Vagina (tissue), 2 donors: ENCODE data around the gene WNT7A. TPM values are rescaled to one million over a fixed set of nuclear protein-coding genes. Genes with fewer than 3 reads are reported as not detected.

ENCODE experiments used
- DNase-seq, 2 donors: peaks; one replicate each; pipeline ENCODE4 v3.0.0-alpha.2; 2017; ENCODE audit errors: extremely low spot score in 2 of 2
- H3K27ac ChIP-seq: fragments of 200-600 bp; sonication (generic); one replicate; pipeline ENCODE4 v1.5.1; 2019
- H3K27me3 ChIP-seq: fragments of 200-600 bp; sonication (generic); one replicate; pipeline ENCODE4 v1.5.1; 2019
- H3K36me3 ChIP-seq, 2 donors: fragments of 200-600 bp; sonication (generic); one replicate each; pipeline ENCODE4 v1.5.1; 2017 to 2019
- H3K4me1 ChIP-seq: fragments of 200-600 bp; sonication (generic); one replicate; pipeline ENCODE4 v1.5.1; 2019
- H3K4me3 ChIP-seq, 2 donors: fragments of 200-600 bp; sonication (generic); 1 replicate in 1 of 2; 2 replicates in 1 of 2; pipeline ENCODE4 v1.5.1; 2016 to 2019
- H3K9me3 ChIP-seq: fragments of 200-600 bp; sonication (generic); one replicate; pipeline ENCODE4 v1.5.1; 2019
- CTCF ChIP-seq, 3 experiments: fragments of 450-650 bp in 2 of 3; fragments of 200-600 bp in 1 of 3; sonication (generic) in 1 of 3; IDR thresholded peaks; one replicate each; pipeline ENCODE4 v1.5.1; 2017 to 2019; ENCODE audit warnings: antibody characterized with exemption in 3 of 3, mild to moderate bottlenecking in 2 of 3, moderate library complexity in 2 of 3
- POLR2A ChIP-seq, 2 donors: fragments of 450-650 bp; IDR thresholded peaks; one replicate each; pipeline ENCODE4 v1.6.1; 2017; ENCODE audit warnings: antibody characterized with exemption in 2 of 2, mild to moderate bottlenecking in 2 of 2, moderate library complexity in 2 of 2
- POLR2AphosphoS5 ChIP-seq, 2 donors: sonication (generic); formaldehyde crosslinking; IDR thresholded peaks; one replicate each; pipeline ENCODE4 v1.9.0; 2017; ENCODE audit warnings: antibody characterized with exemption in 2 of 2, mild to moderate bottlenecking in 2 of 2, low read depth in 1 of 2; ENCODE audit not compliant: insufficient read depth in 1 of 2
- intact Hi-C: fragments of 100-400 bp; cut with DNase I; formaldehyde crosslinking; loops from one replicate; pipeline ENCODE4 v1.15.1; 2023
- total RNA-seq: library from RNA; depleted of rRNA; stranded (reverse); fragments of >200 nt; gene quantifications from one replicate; pipeline ENCODE4 v1.2.3, GENCODE V29; 2016

Gene WNT7A
- total RNA-seq, 1 donor from 2014 or later = not detected

- Histone ChIP-seq H3K36me3 (no peaks in the 10 kb centered on the region), H3K9me3 (no peaks in the 10 kb centered on the region), H3K4me3 (no peak overlapping the region), H3K27me3 (no peaks in the 10 kb centered on the region), H3K27ac (no peak overlapping the region), H3K4me1 (no peaks in the 10 kb centered on the region)
- no peak for TF ChIP-seq POLR2AphosphoS5 (IDR thresholded peaks at IDR 0.05; ENCODE audit: insufficient read depth in 1 of 2, low read depth in 1 of 2)
- TF ChIP-seq POLR2A (IDR thresholded peaks at IDR 0.05) = no peak
- no peak for TF ChIP-seq CTCF (IDR thresholded peaks at IDR 0.05)
- intact Hi-C loops = no loop called here
- DNase-seq = no peak
Measured at GRCh38 chr3:13788522-13789424, 91.1 kb downstream of the WNT7A start.

GRCh38 chr3:13787533-13788132 lies 92.2 kb downstream of the WNT7A start:
- no peak for DNase-seq
- no peak overlapping the region for H3K4me3 ChIP-seq
- H3K36me3 ChIP-seq = no peaks in the 10 kb centered on the region
- intact Hi-C loops = no loop called here
- no peaks in the 10 kb centered on the region for H3K9me3 ChIP-seq
- no peaks in the 10 kb centered on the region for H3K4me1 ChIP-seq
- no peak for TF ChIP-seq POLR2A (IDR thresholded peaks at IDR 0.05)
- no peak for TF ChIP-seq POLR2AphosphoS5 (IDR thresholded peaks at IDR 0.05; ENCODE audit: insufficient read depth in 1 of 2, low read depth in 1 of 2)
- TF ChIP-seq CTCF (IDR thresholded peaks at IDR 0.05) = no peak
- no peak overlapping the region for H3K27ac ChIP-seq
- no peaks in the 10 kb centered on the region for H3K27me3 ChIP-seq

GRCh38 chr3:13786811-13787210 lies 93.1 kb downstream of the WNT7A start:
- H3K4me1 ChIP-seq = no peaks in the 10 kb centered on the region
- DNase-seq = no peak
- intact Hi-C loops = no loop called here
- no peaks in the 10 kb centered on the region for H3K9me3 ChIP-seq
- H3K4me3 ChIP-seq = no peak overlapping the region
- H3K36me3 ChIP-seq = no peaks in the 10 kb centered on the region
- TF ChIP-seq POLR2AphosphoS5 (IDR thresholded peaks at IDR 0.05; ENCODE audit: insufficient read depth in 1 of 2, low read depth in 1 of 2) = no peak
- no peak for TF ChIP-seq CTCF (IDR thresholded peaks at IDR 0.05)
- TF ChIP-seq POLR2A (IDR thresholded peaks at IDR 0.05) = no peak
- H3K27me3 ChIP-seq = no peaks in the 10 kb centered on the region
- H3K27ac ChIP-seq = no peak overlapping the region

GRCh38 chr3:13785853-13786436 lies 93.9 kb downstream of the WNT7A start:
- H3K36me3 ChIP-seq = no peaks in the 10 kb centered on the region
- no peak overlapping the region for H3K4me3 ChIP-seq
- no peak overlapping the region for H3K27ac ChIP-seq
- no peaks in the 10 kb centered on the region for H3K9me3 ChIP-seq
- no peaks in the 10 kb centered on the region for H3K4me1 ChIP-seq
- no peak for DNase-seq
- TF ChIP-seq POLR2AphosphoS5 (IDR thresholded peaks at IDR 0.05; ENCODE audit: insufficient read depth in 1 of 2, low read depth in 1 of 2) = no peak
- no peak for TF ChIP-seq CTCF (IDR thresholded peaks at IDR 0.05)
- no peak for TF ChIP-seq POLR2A (IDR thresholded peaks at IDR 0.05)
- H3K27me3 ChIP-seq = no peaks in the 10 kb centered on the region
- intact Hi-C loops = no loop called here
